CD4-positive, alpha-beta T cell treated with Interleukin-1 beta for 1 hour (primary cell): ENCODE data around the gene R3HCC1L.

Experiments
- DNase-seq, 2 donors: peaks; one replicate each; pipeline ENCODE4 v3.0.0-alpha.2; 2020 to 2022

Gene R3HCC1L

DNA sequence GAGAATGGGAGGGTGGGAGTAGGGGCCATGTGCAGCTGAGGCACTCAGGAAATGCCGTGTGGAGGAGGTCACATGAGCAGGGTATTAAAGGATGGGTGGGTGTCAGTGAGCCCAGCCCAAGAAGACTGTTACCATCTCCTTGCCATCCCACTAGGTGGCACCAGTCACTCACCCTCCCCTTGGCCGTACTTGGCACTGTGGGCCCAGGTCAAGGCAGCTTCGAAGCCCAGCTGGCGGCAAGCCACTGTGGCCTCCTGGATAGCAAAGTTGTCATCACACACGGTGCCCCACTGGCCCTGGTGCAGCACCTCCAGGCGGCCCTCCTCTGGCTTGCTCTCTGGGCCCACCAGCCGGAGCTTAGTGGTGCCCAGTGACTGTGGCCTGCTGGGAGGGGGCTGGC lies 128.1 kb downstream of the R3HCC1L start:
- DNase-seq = peak; percentile 8 to 27

DNA sequence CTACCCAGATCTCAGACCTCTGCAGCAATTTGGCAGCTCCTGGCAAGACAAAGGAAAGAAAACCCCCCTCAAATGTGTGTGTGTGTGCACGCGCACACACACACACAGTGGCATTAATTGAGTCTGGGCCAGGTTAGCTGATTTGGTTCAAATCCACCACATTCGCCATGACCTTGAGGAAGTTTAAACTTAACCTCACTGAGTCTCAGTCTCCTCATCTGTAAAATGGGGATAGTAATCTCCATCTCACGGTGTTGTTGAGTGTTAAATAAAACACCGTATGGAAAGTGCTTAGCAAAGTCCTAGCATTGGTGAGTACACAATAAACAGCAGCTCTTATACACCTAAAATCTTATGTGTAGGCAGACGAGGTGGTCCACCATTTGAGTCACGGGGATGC lies 128.6 kb downstream of the R3HCC1L start:
- no peak for DNase-seq

DNA sequence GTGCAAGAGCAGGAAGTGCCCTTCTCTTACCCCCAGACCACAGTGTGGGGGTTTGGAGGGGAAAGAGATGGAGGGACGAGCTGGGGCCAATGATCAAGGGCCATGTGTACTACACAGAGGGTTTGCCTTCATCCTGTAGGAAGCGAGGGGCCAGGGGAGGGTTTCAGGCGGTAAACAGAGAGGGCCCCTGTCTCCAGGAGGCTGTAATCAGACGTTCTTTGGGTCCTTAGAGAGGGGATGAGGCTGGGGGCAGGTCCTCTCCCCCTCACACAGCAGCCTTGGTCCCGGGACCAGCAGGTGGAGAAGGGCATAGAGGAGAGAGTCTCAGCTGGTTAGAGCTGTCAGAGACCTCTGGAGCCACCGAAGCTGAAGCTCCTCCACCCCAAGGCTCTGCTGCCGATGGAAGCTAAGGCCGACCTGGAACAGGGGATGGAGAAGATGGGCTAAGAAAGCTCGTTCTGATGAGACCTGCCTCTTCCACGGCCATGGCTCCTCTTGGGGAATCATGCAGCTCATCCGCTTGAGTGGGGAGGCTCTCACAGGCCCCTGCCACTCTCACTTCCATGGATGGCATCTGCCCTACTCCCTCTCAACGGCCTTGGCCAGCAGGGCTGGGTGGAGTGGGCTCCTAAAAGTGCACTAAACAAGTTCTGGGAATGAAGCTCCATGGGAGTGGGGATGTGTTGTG lies 130.1 kb downstream of the R3HCC1L start:
- no peak for DNase-seq

DNA sequence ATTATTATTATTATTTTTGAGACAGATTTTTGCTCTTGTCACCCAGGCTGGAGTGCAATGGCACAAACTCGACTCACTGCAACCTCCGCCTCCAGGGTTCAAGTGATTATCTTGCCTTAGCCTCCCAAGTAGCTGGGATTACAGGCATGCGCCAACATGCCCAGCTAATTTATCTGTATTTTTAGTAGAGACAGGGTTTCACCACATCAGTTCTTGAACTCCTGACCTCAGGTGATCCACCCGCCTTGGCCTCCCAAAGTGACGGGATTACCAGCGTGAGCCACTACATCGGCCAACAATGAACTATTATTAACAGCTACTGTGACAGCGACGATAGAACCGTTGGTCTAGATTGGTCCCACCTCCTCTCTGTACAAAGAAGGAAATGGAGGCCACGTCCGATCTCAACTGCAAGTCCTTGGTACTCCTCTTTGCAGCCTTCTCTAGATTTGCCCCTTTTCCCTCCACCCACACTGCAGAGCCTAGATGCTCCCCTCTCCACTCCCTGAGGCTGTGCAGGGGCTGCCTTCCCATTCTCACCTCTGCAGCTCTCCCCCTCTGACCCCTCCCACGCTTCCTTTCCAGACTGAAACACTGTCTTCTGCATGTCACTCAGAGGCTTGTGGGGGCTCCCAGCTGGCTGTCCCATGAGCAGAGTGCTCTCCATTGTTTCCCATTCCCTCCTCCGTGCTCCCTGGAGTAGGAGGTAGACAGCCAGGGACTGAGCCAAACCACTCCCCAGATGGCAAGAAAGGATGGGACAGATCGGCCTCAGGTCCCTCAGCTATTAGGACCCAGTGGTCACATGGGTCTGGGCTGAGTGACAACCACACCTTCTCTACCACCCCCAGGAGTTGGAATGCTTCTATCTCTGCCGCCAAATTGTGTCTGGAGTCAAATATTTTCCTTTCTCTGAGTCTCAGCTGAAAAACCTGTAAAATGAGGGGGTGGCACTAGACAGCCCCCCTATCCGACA lies 131.2 kb downstream of the R3HCC1L start:
- no peak for DNase-seq

DNA sequence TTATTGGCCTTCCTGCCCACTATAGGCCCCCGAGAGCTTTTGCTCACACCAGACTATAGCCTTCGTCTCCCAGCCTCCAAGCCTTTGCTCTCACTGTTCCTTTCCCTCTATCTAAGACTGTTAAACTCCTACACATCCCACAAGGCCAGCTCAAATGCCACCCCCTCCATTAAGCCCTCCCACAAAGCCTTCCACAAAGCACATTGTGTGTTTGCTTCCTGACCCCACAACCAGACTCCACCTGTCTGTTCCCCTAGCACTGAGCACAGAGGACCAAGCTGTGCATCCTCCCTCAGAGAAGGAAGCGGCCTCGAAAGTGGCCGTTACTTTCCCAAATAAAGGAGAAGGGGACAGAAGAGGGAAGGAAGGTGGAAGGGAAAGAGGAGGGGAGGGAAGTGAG lies 132.2 kb downstream of the R3HCC1L start:
- no peak for DNase-seq

DNA sequence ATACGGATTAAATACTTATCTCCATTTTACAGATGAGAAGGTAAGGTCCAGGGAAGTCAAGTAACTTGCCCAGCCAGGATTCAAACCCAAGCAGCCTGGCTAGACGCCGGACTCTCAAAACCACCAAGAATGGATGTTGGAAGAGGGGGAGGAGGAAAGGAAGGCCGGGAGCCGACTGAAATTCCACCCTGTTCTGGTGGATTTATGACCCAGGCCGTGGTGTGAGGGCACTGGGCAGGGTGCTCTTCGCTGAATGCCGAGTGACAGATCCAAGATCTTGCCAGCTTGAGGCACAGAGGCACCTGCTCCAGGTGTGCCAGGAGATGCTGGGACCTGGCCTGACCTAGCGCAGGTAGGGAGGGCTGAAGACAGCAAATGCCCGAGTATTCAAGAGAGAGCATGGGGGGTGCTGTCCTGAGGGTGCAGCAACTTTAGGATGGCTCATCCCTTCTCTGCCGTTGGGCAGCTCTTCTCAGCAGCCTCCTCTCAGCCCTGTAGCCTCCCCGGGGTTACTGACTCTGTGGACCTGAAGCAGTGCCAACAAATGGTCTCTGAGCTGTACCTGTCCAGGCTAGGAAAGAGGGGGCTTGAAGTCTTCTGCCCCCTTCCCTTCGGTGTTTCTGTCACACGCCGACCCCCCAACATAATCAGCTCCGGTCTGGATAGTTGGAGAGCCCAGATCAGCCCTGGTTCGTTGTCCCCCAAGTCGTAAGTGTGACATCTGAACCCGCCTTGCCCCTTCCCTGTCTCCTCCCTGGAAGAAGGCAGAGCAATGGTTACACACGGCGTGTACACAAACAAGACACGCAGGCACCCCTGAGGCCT lies 132.8 kb downstream of the R3HCC1L start:
- no peak for DNase-seq

DNA sequence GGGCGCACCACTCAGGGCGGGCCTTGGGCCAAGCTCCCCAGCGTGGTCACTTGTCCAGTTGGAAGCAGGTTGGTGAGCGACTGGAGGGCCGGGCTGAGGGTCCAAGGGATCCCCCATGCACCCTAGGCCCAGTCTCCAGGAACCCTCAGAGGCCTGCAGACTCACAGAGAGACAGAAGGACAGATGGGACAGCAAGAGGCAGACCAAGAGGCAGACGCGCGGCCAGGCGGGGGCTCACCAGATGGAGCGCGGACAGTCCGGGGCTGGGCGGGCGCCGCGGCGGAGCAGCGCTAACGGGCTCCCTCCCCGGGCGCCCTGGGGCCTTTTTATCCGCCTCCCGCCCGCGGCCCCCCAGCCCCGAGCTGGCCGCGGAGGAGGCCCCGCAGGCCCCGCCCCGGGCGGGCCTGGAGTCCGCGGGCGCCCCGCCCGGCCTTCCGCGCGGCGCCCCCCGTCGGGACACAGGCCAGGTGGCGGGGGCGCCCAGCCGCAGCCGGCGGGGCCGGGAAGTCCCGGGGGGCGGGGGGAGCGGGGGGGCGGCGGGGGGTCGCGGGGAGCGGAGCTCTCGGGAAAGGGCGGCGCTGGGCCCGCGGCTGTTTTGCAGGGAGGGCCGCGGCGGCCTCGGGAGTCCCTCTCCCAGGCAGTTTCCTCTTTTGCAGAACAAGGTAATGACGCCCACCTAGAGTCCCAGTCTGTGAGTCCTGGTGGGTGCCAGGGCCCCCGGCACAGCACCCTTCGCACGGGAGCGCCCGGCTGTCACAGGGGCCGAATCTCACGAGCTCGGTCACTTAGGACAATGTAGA lies 133.6 kb downstream of the R3HCC1L start, which contains the start of gene LOXL4:
Gene LOXL4 (minus strand): TSS at position 301 of the 800 bp plus-strand sequence. CDS start 5,175 bp downstream, outside the sequence.
- peak in 1 of 2 donors; percentile 11 for DNase-seq

DNA sequence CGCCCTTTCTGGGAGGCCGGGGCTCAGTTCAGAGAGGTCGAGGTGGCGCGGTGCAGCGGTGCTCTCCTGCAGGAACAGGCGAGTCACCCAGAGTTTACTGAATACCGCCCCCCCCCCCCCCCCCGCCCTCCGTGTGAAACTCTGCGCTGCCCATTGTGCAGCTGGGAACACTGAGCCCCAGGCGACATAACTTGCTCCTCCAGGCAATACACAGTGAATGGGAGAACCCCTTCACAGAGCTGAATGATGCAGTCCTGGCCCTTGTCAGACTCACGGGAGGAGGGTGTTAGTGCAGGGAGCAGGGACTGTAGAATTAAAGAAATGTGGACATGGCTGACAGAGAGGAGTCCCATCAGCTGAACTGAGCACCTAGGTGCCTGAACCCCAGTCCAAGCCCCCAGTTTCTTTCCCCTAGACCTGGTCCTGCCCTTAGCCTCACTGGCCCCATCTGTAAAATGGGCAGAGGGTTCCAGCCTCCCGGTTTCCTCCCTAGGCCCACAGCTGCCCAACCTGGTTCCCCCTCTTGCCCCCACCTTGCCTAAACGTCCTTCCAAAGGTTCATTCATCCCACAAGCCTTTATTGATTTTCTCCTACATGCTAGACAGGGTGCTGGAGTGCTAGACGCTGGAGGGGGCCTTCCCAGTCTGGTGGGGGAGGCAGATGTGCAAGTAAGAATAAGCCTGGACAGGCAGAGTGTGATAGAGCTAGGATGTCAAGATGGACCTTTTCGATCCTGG lies 134.4 kb downstream of the R3HCC1L start:
- DNase-seq = no peak

DNA sequence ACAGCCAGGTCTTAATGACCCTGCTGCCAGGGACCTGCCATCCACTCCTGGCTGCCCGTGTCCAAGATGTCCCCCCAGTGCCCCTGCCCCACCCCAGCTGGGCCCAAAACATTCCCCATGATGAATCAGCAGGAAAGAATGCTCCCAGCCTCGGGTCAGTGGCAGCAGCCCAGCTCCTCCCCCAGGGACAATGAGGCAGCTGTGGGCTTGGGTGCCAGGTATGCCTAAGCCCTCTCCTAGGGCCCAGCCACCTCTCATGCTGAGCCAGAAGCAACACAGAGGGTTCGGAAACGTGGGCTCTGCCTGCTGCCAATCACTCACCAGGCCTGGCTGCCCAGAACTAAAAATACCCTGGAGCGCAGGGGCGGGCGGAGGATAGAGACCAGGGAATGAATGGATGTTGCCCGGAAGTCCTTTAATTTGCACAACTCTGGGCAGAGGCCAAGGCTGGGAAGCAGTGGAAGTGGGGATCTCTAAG lies 135.0 kb downstream of the R3HCC1L start:
- no peak for DNase-seq

DNA sequence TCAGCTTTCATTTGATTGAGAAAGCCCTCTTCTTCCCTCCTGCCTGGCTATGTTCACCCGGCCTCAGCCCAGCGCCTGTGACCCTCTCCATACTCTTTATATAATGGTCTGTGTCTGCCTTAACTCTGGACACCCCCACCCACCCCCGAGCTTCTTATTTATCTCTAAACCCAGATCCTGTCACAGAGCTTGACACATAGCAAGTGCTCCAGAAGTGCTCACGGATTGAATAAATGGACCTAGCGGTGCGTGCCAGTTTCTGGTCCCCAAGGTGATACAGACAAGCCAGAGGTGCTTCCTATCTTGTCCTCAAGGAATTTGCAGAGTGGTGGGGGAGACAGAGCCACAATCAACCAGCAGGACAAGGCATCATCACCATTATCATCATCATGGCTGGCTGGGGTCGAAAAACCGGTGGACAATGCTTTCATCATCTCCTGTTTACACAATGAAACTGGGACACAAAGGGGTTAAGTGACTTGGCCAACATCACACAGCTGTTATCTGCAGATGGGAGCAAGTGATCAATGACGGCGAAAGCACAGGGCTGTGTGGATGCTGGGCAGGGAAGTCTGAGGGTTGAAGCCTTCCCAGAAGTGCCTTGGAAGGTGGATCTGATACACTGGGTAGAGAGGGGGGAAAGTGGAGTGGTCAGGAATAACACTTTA lies 135.8 kb downstream of the R3HCC1L start:
- no peak for DNase-seq

DNA sequence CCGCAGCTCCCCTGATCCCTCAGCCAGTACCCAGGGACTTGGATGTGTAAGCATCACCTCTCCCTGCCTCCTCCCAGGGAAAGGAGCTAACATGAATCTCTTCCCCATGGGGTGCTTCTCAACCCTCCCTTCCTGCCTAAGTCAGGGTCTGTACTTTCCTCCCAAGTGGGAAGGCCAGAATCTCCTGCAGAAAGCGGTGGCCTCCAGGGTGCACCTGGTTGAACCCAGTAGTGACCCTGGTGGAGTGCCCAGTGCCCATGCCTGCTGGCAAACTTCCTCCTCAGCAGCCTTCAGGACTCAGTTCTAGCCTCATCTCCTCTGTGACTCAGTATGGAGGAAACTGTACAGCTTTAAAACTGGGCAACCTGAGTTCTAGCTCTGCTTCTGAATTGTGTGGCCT lies 136.3 kb downstream of the R3HCC1L start:
- DNase-seq = no peak

DNA sequence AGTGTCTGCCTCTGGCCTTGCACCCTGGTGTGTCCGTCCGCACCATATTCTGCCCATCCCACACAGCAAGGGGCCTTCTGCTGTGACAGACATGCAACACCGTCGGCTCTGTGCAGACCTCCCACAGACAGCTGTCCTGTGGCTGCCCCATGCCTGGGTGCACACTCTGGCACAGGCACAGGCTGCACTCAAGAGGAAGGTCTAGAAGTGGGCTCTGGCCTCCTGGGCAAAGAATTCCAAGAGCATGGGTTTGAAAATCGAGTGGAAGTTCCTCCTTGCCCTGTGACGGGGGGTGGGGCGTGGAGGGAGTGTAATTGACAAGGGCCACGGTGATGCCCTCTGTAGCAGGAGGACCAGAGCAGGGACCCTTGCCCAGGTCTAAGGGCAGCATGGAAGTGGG lies 137.8 kb downstream of the R3HCC1L start:
- no peak for DNase-seq

DNA sequence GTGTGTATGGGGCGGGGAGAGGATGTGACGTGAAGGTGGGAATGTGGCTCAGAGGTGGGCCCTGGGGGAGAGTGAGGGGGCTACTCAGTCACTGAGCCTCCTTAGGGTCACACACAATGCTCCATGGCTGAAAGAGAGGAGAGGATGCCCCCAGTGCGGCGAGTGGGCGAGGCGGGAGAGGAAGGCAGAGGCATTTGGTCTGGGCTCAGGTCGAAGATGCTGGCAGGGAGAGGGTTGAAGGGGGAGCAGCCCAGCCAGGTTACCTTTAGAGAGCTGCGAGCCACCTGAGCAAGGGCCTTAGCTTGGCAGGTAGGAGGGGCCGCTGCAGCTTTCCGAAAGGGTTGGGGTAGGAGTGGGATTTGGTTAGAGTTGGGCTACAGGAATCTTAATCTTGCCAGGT lies 138.2 kb downstream of the R3HCC1L start:
- DNase-seq = no peak

DNA sequence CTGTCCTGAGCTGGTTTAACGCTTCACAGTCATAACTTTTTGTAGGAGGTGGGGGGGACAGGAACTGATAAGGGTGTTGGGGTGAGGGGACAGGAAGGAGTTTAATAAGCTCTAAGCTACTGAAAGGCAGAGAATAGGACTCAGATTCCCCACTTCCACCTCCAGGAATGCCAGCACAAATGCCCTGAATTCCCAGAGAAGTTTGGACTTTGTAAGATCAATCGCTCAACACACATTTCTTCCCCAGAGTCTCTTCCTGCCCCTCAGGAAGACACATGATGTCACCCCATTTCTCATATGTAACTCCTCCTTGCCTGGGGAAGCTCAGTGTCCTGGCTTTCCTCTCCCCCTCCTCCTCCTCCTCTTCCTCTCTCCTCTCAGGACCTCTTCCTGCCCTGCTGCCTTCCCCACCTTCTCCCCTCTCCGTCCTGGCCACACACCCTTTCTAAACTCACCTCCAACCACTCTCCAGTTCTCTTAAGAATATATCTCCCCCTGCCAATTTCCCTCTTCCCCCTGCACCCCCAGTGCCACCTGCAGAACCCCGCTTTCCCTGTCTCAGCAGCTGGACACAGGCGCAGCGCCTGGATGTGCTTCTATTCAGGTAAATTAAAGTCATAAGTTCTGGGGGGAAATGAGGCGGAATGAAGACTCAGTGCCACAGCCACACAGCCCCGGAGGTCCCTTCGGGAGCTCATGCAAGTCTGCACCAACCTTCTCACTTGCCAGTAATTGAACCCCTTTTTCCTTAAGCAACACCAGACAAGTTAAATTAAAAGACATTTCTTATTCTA lies 138.8 kb downstream of the R3HCC1L start:
- no peak for DNase-seq

DNA sequence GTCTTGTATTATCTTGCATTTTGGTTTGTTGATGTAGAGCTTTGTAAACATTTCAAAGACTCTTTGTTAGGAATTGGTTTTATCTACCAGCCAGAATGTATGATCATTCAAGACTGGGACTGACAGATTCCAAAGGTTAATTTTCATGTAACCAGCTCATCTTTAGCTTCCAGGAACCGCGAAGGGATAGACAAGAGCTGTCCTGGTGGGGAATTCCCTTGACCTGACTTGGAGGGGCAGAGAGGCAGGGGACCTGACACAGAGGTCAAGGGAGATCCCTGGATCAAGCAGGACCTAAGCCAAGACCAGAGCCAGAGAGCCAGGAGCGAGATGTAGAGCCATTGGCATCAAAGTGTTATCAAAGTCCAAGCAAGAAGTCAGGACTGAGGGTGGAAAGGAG lies 140.1 kb downstream of the R3HCC1L start:
- DNase-seq = no peak

DNA sequence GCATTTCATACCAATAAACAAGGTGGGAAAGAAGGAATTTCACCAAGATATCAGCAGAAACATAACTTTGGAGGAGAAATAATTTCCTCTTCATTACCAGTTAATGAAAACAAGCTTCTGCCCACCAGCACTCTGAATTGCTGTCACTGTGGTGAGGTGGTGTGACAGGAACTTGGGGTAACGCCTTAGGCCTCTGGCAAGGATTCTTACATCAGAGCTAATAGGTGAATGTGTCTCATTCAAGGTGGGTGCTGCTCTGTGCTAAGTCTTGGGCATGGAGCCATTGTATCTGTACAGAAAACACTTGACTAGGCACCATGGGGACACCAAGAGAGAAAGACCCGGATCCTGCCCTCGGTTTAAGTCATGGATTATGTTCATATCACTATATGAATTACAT lies 141.9 kb downstream of the R3HCC1L start:
- peak in 1 of 2 donors; percentile 6 for DNase-seq

DNA sequence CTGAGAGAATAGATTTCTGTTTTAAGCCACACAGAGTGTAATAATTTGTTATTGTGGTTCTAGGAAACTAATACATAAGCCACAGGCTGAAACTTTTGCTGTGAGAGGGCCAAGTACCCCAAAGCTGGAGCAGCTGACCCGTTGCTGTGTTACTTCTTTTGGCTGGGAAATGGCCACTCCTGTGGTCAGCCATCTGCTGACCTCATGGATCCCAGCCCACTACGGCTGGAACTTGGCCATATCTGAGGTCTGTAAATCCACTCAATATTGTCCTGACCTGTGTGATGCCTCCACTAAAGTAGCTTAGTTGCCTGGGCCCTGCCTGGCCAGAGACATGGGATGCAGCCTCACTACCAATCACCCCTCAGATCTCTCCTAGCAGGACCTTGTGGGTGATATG lies 151.0 kb downstream of the R3HCC1L start:
- DNase-seq = no peak

DNA sequence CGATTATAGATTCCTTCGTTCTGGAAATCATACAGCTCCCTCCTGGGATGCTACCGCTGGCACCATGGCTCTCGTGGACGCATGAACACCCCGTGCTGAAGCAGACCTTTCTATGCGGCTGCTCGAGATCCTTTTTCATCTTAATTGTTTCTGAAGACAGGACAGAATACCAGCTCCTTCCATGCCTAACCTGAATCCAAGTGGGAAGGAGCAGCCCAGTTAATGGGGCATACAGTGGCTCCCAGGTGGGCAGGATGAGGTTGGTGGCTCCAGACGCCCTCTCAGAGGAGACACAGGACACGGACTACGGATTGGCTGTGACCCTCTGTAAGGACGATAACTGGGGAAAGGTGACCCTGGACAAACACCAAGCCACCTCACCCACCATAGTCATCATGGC lies 152.0 kb downstream of the R3HCC1L start:
- DNase-seq = no peak

DNA sequence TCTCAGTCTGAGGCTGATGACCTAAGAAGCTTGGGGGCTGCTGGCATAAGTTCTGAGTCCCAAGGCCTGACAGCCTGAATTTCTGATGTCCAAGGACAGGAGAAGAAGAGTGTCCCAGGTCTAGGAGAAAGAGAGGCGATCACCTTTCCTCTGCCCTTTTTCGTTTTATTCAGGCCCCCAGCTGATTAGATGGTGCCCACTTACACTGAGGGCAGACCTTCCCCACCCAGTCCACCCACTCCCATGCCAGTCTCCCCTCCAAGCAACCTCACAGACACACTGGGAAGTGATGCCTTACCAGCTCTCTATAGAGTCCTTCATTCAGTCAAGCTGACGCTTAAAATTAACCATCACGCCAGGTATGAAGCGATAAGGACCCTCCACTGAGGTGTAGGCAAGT lies 152.9 kb downstream of the R3HCC1L start:
- no peak for DNase-seq

DNA sequence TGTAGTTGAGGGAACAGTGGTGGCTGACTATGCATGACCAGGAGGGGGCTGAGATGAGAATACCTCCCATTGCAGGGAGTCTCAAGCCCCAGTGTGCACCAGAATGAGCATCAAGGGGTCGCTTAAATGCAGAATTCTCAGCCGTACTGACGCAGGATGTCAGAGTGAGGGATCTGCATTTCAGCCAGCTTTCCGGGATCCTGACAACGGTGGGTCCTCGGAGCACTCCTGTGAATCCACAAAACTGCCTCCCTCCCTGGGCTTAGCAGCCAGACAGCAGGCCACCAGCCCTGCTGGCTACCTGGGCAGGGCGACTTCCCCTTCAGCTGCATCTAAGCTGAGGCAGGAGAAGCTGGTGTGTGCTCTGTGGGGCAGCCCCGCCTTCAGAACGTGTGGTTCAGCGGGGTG lies 155.3 kb downstream of the R3HCC1L start:
- DNase-seq = no peak
